Heart left ventricle (tissue), 16 donors: ENCODE measurements around the gene GUCA1A. TPM values are rescaled to one million over a fixed set of nuclear protein-coding genes. Genes with fewer than 3 reads are reported as not detected.

ENCODE experiments used
- ATAC-seq, 4 donors: fragments of 200-7000 bp; cut with Tn5 transposase; one replicate each; pipeline ENCODE4 v1.9.1; 2020 to 2022; ENCODE audit warnings: moderate library complexity in 4 of 4, mild to moderate bottlenecking in 3 of 4, moderate number of reproducible peaks in 1 of 4
- DNase-seq, 5 donors: peaks; one replicate each; pipeline ENCODE4 v3.0.0-alpha.2; 2020
- H3K27ac ChIP-seq, 12 donors: fragments of 200-600 bp; sonication (generic) in 4 of 12; one replicate each; pipeline versions ENCODE4 v1.5.0 to v1.8.0; 2016 to 2022; ENCODE audit warnings: mild to moderate bottlenecking in 2 of 12
- H3K27me3 ChIP-seq, 9 donors: fragments of 200-600 bp; sonication (generic) in 2 of 9; one replicate each; pipeline versions ENCODE4 v1.5.1 to v1.8.0; 2016 to 2022; ENCODE audit warnings: mild to moderate bottlenecking in 3 of 9
- H3K36me3 ChIP-seq, 9 donors: fragments of 200-600 bp; sonication (generic) in 2 of 9; one replicate each; pipeline versions ENCODE4 v1.5.0 to v1.8.0; 2018 to 2022; ENCODE audit warnings: mild to moderate bottlenecking in 2 of 9
- H3K4me1 ChIP-seq, 12 donors: fragments of 200-600 bp; sonication (generic) in 4 of 12; one replicate each; pipeline versions ENCODE4 v1.5.0 to v1.8.0; 2016 to 2022; ENCODE audit warnings: mild to moderate bottlenecking in 3 of 12
- H3K4me3 ChIP-seq, 12 donors: fragments of 200-600 bp; sonication (generic) in 4 of 12; one replicate each; pipeline versions ENCODE4 v1.5.0 to v1.8.0; 2017 to 2022; ENCODE audit warnings: mild to moderate bottlenecking in 9 of 12, moderate library complexity in 4 of 12
- H3K9me3 ChIP-seq, 12 donors: fragments of 200-600 bp; sonication (generic) in 4 of 12; one replicate each; pipeline versions ENCODE4 v1.5.0 to v1.8.0; 2016 to 2022; ENCODE audit warnings: mild to moderate bottlenecking in 1 of 12
- POLR2A ChIP-seq, 2 donors: fragments of 450-650 bp; IDR thresholded peaks; one replicate each; pipeline ENCODE4 v1.6.1; 2017; ENCODE audit warnings: antibody characterized with exemption in 2 of 2, mild to moderate bottlenecking in 2 of 2, moderate library complexity in 2 of 2
- WGBS, 4 donors: extraction: QIAGEN DNeasy Blood & Tissue Kit in 2 of 4; methylation state at CpG; one replicate each; pipeline versions ENCODE4 v1.1.5 to v1.1.7; 2013 to 2018; 5-methylcytosine and 5-hydroxymethylcytosine counted together
- intact Hi-C, 10 donors: fragments of 100-400 bp; cut with DNase I; formaldehyde crosslinking; loops; one replicate each; pipeline versions ENCODE4 v1.11.1 to v1.14.2; 2022
- long read RNA-seq, 3 donors: library from polyadenylated mRNA; unstranded; transcript quantifications; one replicate each; pipeline ENCODE4 v2.0.0, GENCODE V29; 2020 to 2021
- polyA plus RNA-seq, 2 donors: library from polyadenylated mRNA; stranded (reverse); fragments of 200-250 nt; gene quantifications; one replicate each; pipeline ENCODE4 v1.2.3, GENCODE V29; 2013
- total RNA-seq, 9 donors: library from RNA; depleted of rRNA in 2 of 9; stranded (reverse); fragments of >200 nt in 2 of 9; fragmentation: NEBNext Ultra II Directional in 3 of 9; extraction: Animal tissue kit (Norgen Biotek cat#: 25700) in 3 of 9; gene quantifications; one replicate each; pipeline versions ENCODE4 v1.1.0 to v1.2.4, GENCODE V29; 2016 to 2023
- TF ChIP-seq, protein P1 (sequence below), 12 donors: fragments of 200-600 bp; sonication (generic) in 4 of 12; IDR thresholded peaks; one replicate each; pipeline versions ENCODE4 v1.5.0 to v1.8.0; 2018 to 2022; ENCODE audit warnings: antibody characterized with exemption in 12 of 12, mild to moderate bottlenecking in 5 of 12
- donor health status: ischemic (EF 13 %, LVEDD 7.1; RV severe dilation, severe dysfunction).
- donor health status: healthy with polysubstance abuse.
- donor health status: DM: no; HTN: yes; CAD: no.
- donor health status: DM: no; HTN: no; CAD: no.
- donor health status: ischemic (EF 25% LVEDD 6.9; RV normal size, moderate dysfunction).
- donor health status: ischemic (EF 25% LVEDD 5.7; RV mildly dilated, moderate dysfunction).
- donor health status: healthy.
- donor health status: DM: yes; HTN: yes; CAD: no.
- donor health status: ischemic (EF 35%, LVEDD 5.7; RV mildly dilated, moderate dysfunction).
- donor health status: nonischemic (EF 11% LVEDD 7.7; RV severe dilation, severe dysfunction).
- donor health status: DM: yes; HTN: yes; CAD: no.
- donor health status: PGD.
- donor health status: ischemic (EF 29% LVEDD 5.4; RV normal size, mild dysfunction).
- donor health status: nonischemic (EF 23%, LVEDD 6.1; RV moderate dilation, normal function).

The GUCA1A gene
- under 1 TPM in 3 of 9 donors, not detected in 6; 0.13 to 0.28 (median 0.19) TPM for total RNA-seq
- polyA plus RNA-seq, result not detected
- long read RNA-seq, donor 1, result 0 reads
- long read RNA-seq, donor 2, result 0 reads
- long read RNA-seq, donor 3, result 0 reads

GRCh38 chr6:42173101-42173500 is at the start of gene GUCA1A:
Gene GUCA1A, plus strand, starts transcription at chr6:42173364. Its CDS starts 250 bp downstream, at chr6:42173614.
- no peaks in the 10 kb centered on the region for H3K9me3 ChIP-seq
- no peak within 1 kb of the TSS for H3K27ac ChIP-seq
- TF ChIP-seq POLR2A (IDR thresholded peaks at IDR 0.05), result no peak
- TF ChIP-seq, protein P1, sequence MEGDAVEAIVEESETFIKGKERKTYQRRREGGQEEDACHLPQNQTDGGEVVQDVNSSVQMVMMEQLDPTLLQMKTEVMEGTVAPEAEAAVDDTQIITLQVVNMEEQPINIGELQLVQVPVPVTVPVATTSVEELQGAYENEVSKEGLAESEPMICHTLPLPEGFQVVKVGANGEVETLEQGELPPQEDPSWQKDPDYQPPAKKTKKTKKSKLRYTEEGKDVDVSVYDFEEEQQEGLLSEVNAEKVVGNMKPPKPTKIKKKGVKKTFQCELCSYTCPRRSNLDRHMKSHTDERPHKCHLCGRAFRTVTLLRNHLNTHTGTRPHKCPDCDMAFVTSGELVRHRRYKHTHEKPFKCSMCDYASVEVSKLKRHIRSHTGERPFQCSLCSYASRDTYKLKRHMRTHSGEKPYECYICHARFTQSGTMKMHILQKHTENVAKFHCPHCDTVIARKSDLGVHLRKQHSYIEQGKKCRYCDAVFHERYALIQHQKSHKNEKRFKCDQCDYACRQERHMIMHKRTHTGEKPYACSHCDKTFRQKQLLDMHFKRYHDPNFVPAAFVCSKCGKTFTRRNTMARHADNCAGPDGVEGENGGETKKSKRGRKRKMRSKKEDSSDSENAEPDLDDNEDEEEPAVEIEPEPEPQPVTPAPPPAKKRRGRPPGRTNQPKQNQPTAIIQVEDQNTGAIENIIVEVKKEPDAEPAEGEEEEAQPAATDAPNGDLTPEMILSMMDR (IDR thresholded peaks at IDR 0.05), result no peak
- no peak within 1 kb of the TSS for H3K4me3 ChIP-seq
- no peaks in the 10 kb centered on the region for H3K36me3 ChIP-seq
- DNase-seq (no peak), ATAC-seq (no peak)
- intact Hi-C loops, result no loop called here
- H3K27me3 ChIP-seq, result peaks cover 0 to 4% (median 0%) of the 10 kb centered on the region in 9 donors
- peaks cover 0 to 2% (median 0%) of the 10 kb centered on the region in 12 donors for H3K4me1 ChIP-seq
- 86 to 93% (median 89%) methylated on average over 2 of the region's 2 CpGs for WGBS, 4 donors

DNA sequence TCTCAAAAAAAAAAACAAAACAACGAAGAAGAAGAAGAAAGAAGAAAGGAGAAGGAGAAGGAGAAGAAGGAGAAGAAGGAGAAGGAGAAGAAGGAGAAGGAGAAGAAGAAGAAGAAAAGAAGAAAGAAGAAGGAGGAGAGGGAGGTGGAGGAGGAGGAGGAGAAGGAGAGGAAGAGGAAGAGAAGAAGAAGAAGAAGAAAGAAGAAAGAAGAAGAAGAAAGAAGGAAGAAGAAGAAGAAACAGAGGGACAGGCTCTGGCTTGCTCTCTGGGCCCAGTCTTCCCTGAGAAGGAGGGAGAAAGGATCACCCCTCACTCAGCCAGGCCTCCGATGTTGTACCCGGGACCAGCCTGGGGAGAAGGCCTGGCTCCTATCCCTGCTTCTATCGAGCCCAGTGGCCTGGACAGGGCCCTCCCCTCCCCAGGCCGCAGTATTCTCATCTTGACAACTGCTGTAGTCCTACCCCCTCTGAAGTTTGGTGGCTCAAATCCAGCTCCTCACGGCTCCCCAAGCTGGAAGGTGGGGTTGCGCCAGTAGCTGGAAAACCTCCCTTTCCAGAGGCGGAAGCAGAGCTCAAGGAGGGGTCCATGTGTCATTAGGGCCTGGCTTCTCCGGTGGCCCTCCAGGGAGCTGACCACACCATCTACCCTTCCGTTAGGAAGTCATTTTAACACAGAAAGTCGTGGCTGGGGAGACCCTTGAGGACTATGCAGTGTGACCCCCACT is 49.6 kb upstream of the GUCA1A start:
- Histone ChIP-seq H3K4me1 (peaks cover 0 to 18% (median 3%) of the 10 kb centered on the region in 12 donors), H3K4me3 (no peak overlapping the region), H3K27me3 (no peaks in the 10 kb centered on the region), H3K27ac (peak overlapping the region in 7 of 12 donors; percentile 18 to 57 (median 38)), H3K36me3 (no peaks in the 10 kb centered on the region), H3K9me3 (no peaks in the 10 kb centered on the region)
- ATAC-seq (peak in 3 of 4 donors; percentile 15 to 33 (median 22)), DNase-seq (peak in 1 of 5 donors; percentile 64)
- intact Hi-C loops, result no loop called here
- TF ChIP-seq, protein P1 (IDR thresholded peaks at IDR 0.05), result no peak
- TF ChIP-seq POLR2A (IDR thresholded peaks at IDR 0.05), result no peak
- WGBS, 4 donors, result 64 to 71% (median 68%) methylated on average over 10 to 11 of the region's 11 CpGs

- H3K27ac ChIP-seq, result peak overlapping the region in 9 of 12 donors; percentile 9 to 57 (median 38)
- peaks cover 0 to 21% (median 5%) of the 10 kb centered on the region in 12 donors for H3K4me1 ChIP-seq
- H3K27me3 ChIP-seq, result no peaks in the 10 kb centered on the region
- H3K36me3 ChIP-seq, result no peaks in the 10 kb centered on the region
- ATAC-seq (peak in 2 of 4 donors; percentile 30 to 34), DNase-seq (no peak)
- no peaks in the 10 kb centered on the region for H3K9me3 ChIP-seq
- WGBS, 4 donors, result 59 to 73% (median 69%) methylated on average over 7 to 9 of the region's 9 CpGs
- H3K4me3 ChIP-seq, result no peak overlapping the region
- intact Hi-C loops, result no loop called here
- TF ChIP-seq, protein P1 (IDR thresholded peaks at IDR 0.05), result no peak
- TF ChIP-seq POLR2A (IDR thresholded peaks at IDR 0.05), result no peak
Measured at GRCh38 chr6:42124223-42124836, 48.8 kb upstream of the GUCA1A start.

DNA sequence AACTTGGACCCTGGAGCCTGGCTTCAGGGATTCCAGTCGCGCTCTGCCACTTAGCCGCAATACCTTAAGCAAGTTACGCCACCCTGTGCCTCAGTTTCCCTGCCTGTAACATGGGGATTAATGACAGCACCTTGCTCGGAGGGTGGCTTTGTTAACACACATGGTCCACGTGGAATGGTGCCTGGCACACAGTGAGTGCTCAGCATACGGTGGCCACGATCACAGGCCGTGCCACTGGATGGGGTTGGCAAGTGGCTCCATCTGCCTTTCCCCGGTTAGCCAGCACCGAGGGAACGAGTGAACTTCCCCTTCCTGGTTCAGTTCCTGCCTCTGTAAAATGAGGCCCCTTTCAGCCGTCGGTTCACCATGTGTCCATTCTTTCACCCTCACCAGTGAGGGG is 47.9 kb upstream of the GUCA1A start:
- WGBS, 4 donors, result 76 to 80% (median 78%) methylated on average over 14 of the region's 14 CpGs
- intact Hi-C loops, result no loop called here
- no peak for DNase-seq

More for the DNA sequence above, 47.9 kb upstream of the GUCA1A start:
- Histone ChIP-seq H3K27ac (no peak overlapping the region), H3K4me1 (peaks cover 0 to 24% (median 5%) of the 10 kb centered on the region in 12 donors), H3K36me3 (no peaks in the 10 kb centered on the region), H3K9me3 (no peaks in the 10 kb centered on the region), H3K27me3 (no peaks in the 10 kb centered on the region), H3K4me3 (no peak overlapping the region)
- no peak for ATAC-seq
- TF ChIP-seq, protein P1 (IDR thresholded peaks at IDR 0.05), result no peak
- no peak for TF ChIP-seq POLR2A (IDR thresholded peaks at IDR 0.05)
